HCT116 (cell line): Measurements from ENCODE around the gene HMCN1. TPM values are rescaled to one million over a fixed set of nuclear protein-coding genes. Genes with fewer than 3 reads are reported as not detected.

Source experiments
- ATAC-seq: fragments of 200-7000 bp; cut with Tn5 transposase; 2 replicates; pipeline ENCODE4 v1.9.1; 2020; ENCODE audit warnings: mild to moderate bottlenecking, moderate library complexity
- BruUV-seq: library from RNA; stranded (reverse); fragments of 400-500 nt; replicated peaks from 2 replicates; lab custom pipeline; 2021; lab: Mats Ljungman, UMichigan
- CTCF ChIA-PET: fragments of 300-600 bp; sonication (Branson Sonifier 250); formaldehyde crosslinking; loops from one replicate; lab custom pipeline; 2021; ENCODE audit warnings: antibody characterized with exemption; lab: Charles Lee
- POLR2A ChIA-PET: fragments of 300-600, 350-600 bp; sonication (Branson Sonifier 250); formaldehyde crosslinking; loops from one replicate; lab custom pipeline; 2021; ENCODE audit warnings: antibody characterized with exemption; lab: Charles Lee
- RAD21 ChIA-PET, 2 experiments: fragments of 300-600 bp; sonication (Branson Sonifier 250); formaldehyde crosslinking; loops; one replicate each; lab custom pipeline; 2023; ENCODE audit warnings: low total read pairs in 2 of 2; ENCODE audit not compliant: uncharacterized antibody in 2 of 2, unreplicated experiment in 2 of 2, low non-redundant PET in 1 of 2; lab: Charles Lee
- DNase-seq: peaks from one replicate; pipeline ENCODE4 v3.0.0-alpha.2; 2010; ENCODE audit warnings: low read depth, low spot score
- H2AFZ ChIP-seq: fragments of 200-600 bp; shearing (Covaris generic), sonication (generic); 2 replicates; pipeline ENCODE4 v1.6.1; 2017; ENCODE audit warnings: low read depth, mixed run types, mixed read lengths, antibody characterized with exemption, low read length; ENCODE audit not compliant: poor library complexity, severe bottlenecking
- H3K27ac ChIP-seq: 2 replicates; pipeline ENCODE4 v1.5.1; 2012; ENCODE audit warnings: low read depth, low read length
- H3K27me3 ChIP-seq: fragments of 200-600 bp; sonication (generic); 2 replicates; pipeline ENCODE4 v1.6.1; 2016; ENCODE audit warnings: mixed run types, low read length, mixed read lengths; ENCODE audit not compliant: insufficient read depth
- H3K36me3 ChIP-seq, 2 experiments: fragments of 200-500 bp in 1 of 2; fragments of 200-600 bp in 1 of 2; sonication (Bioruptor generic) in 1 of 2; sonication (generic) in 1 of 2; 2 replicates each; pipeline versions ENCODE4 v1.5.1 to v1.6.1; 2014 to 2016; ENCODE audit warnings: low read length in 2 of 2, inconsistent platforms in 1 of 2, mixed read lengths in 1 of 2, mixed run types in 1 of 2; ENCODE audit not compliant: insufficient read depth in 2 of 2, control insufficient read depth in 1 of 2
- H3K4me1 ChIP-seq, 2 experiments: fragments of 200-600 bp in 1 of 2; sonication (generic) in 1 of 2; 2 replicates each; pipeline versions ENCODE4 v1.5.1 to v1.6.1; 2012 to 2017; ENCODE audit warnings: low read length in 2 of 2, inconsistent platforms in 1 of 2, mild to moderate bottlenecking in 1 of 2, mixed read lengths in 1 of 2, mixed run types in 1 of 2, moderate library complexity in 1 of 2; ENCODE audit not compliant: insufficient read depth in 2 of 2, control insufficient read depth in 1 of 2
- H3K4me2 ChIP-seq: fragments of 200-600 bp; sonication (generic); 2 replicates; pipeline ENCODE4 v1.6.1; 2017; ENCODE audit warnings: mixed run types, low read length, mixed read lengths
- H3K4me3 ChIP-seq, 2 experiments: fragments of 200-600 bp in 1 of 2; sonication (generic) in 1 of 2; replicated peaks in 1 of 2; 2 replicates each; pipeline ENCODE4 v1.5.1; 2011 to 2016; ENCODE audit warnings: low read length in 2 of 2, control low read depth in 1 of 2, low read depth in 1 of 2, mild to moderate bottlenecking in 1 of 2, mixed read lengths in 1 of 2, mixed run types in 1 of 2
- H3K79me2 ChIP-seq: fragments of 200-600 bp; sonication (generic); 2 replicates; pipeline ENCODE4 v1.6.1; 2017; ENCODE audit warnings: mild to moderate bottlenecking, mixed run types, low read length, moderate library complexity, mixed read lengths; ENCODE audit not compliant: insufficient read depth
- H3K9ac ChIP-seq: fragments of 200-600 bp; sonication (generic); 2 replicates; pipeline ENCODE4 v1.6.1; 2016; ENCODE audit warnings: low read length, mixed read lengths
- H3K9me2 ChIP-seq: fragments of 200-600 bp; sonication (generic), shearing (Covaris generic); 2 replicates; pipeline ENCODE4 v1.6.1; 2017; ENCODE audit warnings: mixed run types, mild to moderate bottlenecking, moderate library complexity; ENCODE audit not compliant: insufficient read depth
- H3K9me3 ChIP-seq, 2 experiments: fragments of 200-500 bp in 1 of 2; fragments of 200-600 bp in 1 of 2; sonication (Bioruptor generic) in 1 of 2; sonication (generic) in 1 of 2; 2 replicates each; pipeline ENCODE4 v1.6.1; 2014 to 2017; ENCODE audit warnings: low read length in 2 of 2, mixed read lengths in 2 of 2, inconsistent platforms in 1 of 2, low read depth in 1 of 2, mild to moderate bottlenecking in 1 of 2, mixed run types in 1 of 2, moderate library complexity in 1 of 2; ENCODE audit not compliant: control insufficient read depth in 1 of 2, insufficient read depth in 1 of 2
- H4K20me1 ChIP-seq: fragments of 200-600 bp; sonication (generic), shearing (Covaris generic); 2 replicates; pipeline ENCODE4 v1.6.1; 2017; ENCODE audit warnings: mixed run types, mild to moderate bottlenecking, moderate library complexity; ENCODE audit not compliant: insufficient read depth
- ATF3 ChIP-seq: IDR thresholded peaks from 2 replicates; pipeline ENCODE4 v1.6.1; 2012
- EGR1 ChIP-seq: IDR thresholded peaks from 2 replicates; pipeline ENCODE4 v1.6.1; 2012; ENCODE audit warnings: low read depth
- EZH2 ChIP-seq: fragments of 200-600 bp; sonication (generic); IDR thresholded peaks from 2 replicates; pipeline ENCODE4 v1.6.1; 2017; ENCODE audit warnings: antibody characterized with exemption, mixed run types
- FOSL1 ChIP-seq: IDR thresholded peaks from 2 replicates; pipeline ENCODE4 v1.6.1; 2012; ENCODE audit warnings: low read depth
- JUND ChIP-seq: IDR thresholded peaks from 2 replicates; pipeline ENCODE4 v1.6.1; 2012
- MAX ChIP-seq: IDR thresholded peaks from 2 replicates; pipeline ENCODE4 v1.6.1; 2012
- POLR2AphosphoS5 ChIP-seq: IDR thresholded peaks from 2 replicates; pipeline ENCODE4 v1.6.1; 2011; ENCODE audit warnings: mild to moderate bottlenecking, low read depth, low read length, moderate library complexity
- RAD21 ChIP-seq: IDR thresholded peaks from 2 replicates; pipeline ENCODE4 v1.6.1; 2012; ENCODE audit warnings: low read depth, mild to moderate bottlenecking
- SIN3A ChIP-seq: IDR thresholded peaks from 2 replicates; pipeline ENCODE4 v1.6.1; 2012; ENCODE audit warnings: low read depth
- SRF ChIP-seq: IDR thresholded peaks from 2 replicates; pipeline ENCODE4 v1.6.1; 2012; ENCODE audit warnings: low read depth
- TCF7L2 ChIP-seq: IDR thresholded peaks from 2 replicates; pipeline ENCODE4 v1.7.0; 2011; ENCODE audit warnings: borderline replicate concordance, inconsistent platforms; ENCODE audit not compliant: insufficient read depth, insufficient read length; ENCODE audit errors: extremely low read depth
- YY1 ChIP-seq: IDR thresholded peaks from 2 replicates; pipeline ENCODE4 v1.6.1; 2011; ENCODE audit warnings: low read length, low read depth, moderate library complexity, mild to moderate bottlenecking; ENCODE audit not compliant: insufficient replicate concordance; ENCODE audit errors: extremely low read depth
- ZBTB33 ChIP-seq: IDR thresholded peaks from 2 replicates; pipeline ENCODE4 v1.6.1; 2011; ENCODE audit warnings: mild to moderate bottlenecking, low read length, moderate library complexity; ENCODE audit not compliant: insufficient replicate concordance; ENCODE audit errors: extremely low read depth
- ZFX ChIP-seq: fragments of 450-650 bp; IDR thresholded peaks from 2 replicates; pipeline ENCODE4 v1.6.1; 2017
- ZNF274 ChIP-seq: fragments of 200-500 bp; sonication (Bioruptor generic); IDR thresholded peaks from 2 replicates; pipeline ENCODE4 v1.6.1; 2014; ENCODE audit warnings: mild to moderate bottlenecking, low read depth, low read length, inconsistent platforms
- intact Hi-C: fragments of 100-400 bp; cut with micrococcal nuclease; formaldehyde crosslinking; loops from 2 replicates; pipeline ENCODE4 v1.10.0; 2022
- total RNA-seq: library from RNA; stranded (reverse); gene quantifications from one replicate; pipeline ENCODE4 v1.2.1, GENCODE V29; 2021; ENCODE audit not compliant: unreplicated experiment
- TF ChIP-seq, protein P1 (sequence below): IDR thresholded peaks from 2 replicates; pipeline ENCODE4 v1.6.1; 2012; ENCODE audit warnings: low read depth

HMCN1 gene
- total RNA-seq, 1 experiment from 2014 or later = 0.59 TPM

DNA sequence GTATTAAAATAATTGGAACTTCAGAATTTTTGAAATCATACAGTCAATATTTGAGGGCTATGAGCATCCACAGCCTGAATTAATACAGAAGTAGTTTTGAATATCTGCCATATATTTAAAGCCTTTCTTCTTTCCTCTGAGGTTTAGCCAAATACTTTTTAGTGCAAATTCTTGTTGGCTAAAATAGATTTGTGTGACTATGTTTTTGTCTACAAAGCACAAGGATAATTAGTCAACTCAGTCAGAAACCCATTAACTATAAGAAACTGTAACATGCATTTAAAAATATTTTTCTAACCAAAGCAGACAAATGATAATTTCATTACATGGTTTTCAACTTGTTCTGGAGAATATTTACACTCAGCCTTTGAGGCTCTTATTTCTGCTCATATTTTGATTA, 408.7 kb downstream of the HMCN1 start:
- ChIA-PET RAD21 (no interaction called here), POLR2A (no interaction called here), CTCF (interaction anchor here (1.6 kb wide), 1 partner anchor 13 kb away, joined by 4 read pairs; no protein-coding TSS in a partner anchor)
- no peak overlapping the region for H2AFZ ChIP-seq
- no peak overlapping the region for H3K4me2 ChIP-seq
- H4K20me1 ChIP-seq = no peaks in the 10 kb centered on the region
- no peak overlapping the region for H3K27ac ChIP-seq
- no peaks in the 10 kb centered on the region for H3K27me3 ChIP-seq
- TF ChIP-seq POLR2AphosphoS5 (no peak), EZH2 (no peak), MAX (no peak), SRF (no peak), ZNF274 (no peak), FOSL1 (no peak), RAD21 (no peak), EGR1 (no peak), TCF7L2 (no peak), JUND (no peak), YY1 (no peak), ZFX (no peak), ATF3 (no peak), SIN3A (no peak), ZBTB33 (no peak)
- TF ChIP-seq, protein P1, sequence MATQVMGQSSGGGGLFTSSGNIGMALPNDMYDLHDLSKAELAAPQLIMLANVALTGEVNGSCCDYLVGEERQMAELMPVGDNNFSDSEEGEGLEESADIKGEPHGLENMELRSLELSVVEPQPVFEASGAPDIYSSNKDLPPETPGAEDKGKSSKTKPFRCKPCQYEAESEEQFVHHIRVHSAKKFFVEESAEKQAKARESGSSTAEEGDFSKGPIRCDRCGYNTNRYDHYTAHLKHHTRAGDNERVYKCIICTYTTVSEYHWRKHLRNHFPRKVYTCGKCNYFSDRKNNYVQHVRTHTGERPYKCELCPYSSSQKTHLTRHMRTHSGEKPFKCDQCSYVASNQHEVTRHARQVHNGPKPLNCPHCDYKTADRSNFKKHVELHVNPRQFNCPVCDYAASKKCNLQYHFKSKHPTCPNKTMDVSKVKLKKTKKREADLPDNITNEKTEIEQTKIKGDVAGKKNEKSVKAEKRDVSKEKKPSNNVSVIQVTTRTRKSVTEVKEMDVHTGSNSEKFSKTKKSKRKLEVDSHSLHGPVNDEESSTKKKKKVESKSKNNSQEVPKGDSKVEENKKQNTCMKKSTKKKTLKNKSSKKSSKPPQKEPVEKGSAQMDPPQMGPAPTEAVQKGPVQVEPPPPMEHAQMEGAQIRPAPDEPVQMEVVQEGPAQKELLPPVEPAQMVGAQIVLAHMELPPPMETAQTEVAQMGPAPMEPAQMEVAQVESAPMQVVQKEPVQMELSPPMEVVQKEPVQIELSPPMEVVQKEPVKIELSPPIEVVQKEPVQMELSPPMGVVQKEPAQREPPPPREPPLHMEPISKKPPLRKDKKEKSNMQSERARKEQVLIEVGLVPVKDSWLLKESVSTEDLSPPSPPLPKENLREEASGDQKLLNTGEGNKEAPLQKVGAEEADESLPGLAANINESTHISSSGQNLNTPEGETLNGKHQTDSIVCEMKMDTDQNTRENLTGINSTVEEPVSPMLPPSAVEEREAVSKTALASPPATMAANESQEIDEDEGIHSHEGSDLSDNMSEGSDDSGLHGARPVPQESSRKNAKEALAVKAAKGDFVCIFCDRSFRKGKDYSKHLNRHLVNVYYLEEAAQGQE = no peak
- DNase-seq = no peak
- no TSS peak for BruUV-seq
- intact Hi-C loops = no loop called here
- no peak overlapping the region for H3K9ac ChIP-seq
- no peaks in the 10 kb centered on the region for H3K9me3 ChIP-seq
- H3K79me2 ChIP-seq = no peaks in the 10 kb centered on the region
- H3K4me3 ChIP-seq = no peak overlapping the region
- no peaks in the 10 kb centered on the region for H3K4me1 ChIP-seq
- H3K36me3 ChIP-seq = no peaks in the 10 kb centered on the region
- no peaks in the 10 kb centered on the region for H3K9me2 ChIP-seq
- no peak for ATAC-seq
